Esophagus squamous epithelium (tissue), 4 donors: ENCODE results near the gene LILRB5.
"Not testable (repeated sequence)": the region's sequence is repeated elsewhere in the genome, so short reads cannot be mapped to it uniquely, and the experiment has no call there.

Experiments used
- POLR2A ChIP-seq, 4 donors: fragments of 450-650 bp; IDR thresholded peaks; one replicate each; pipeline ENCODE4 v1.6.1; 2017; ENCODE audit warnings: antibody characterized with exemption in 4 of 4, mild to moderate bottlenecking in 4 of 4, moderate library complexity in 3 of 4
- TF ChIP-seq, protein P1 (sequence below), 6 experiments: fragments of 450-650 bp in 4 of 6; fragments of 200-600 bp in 2 of 6; sonication (generic) in 2 of 6; IDR thresholded peaks; one replicate each; pipeline ENCODE4 v1.5.1; 2016 to 2019; ENCODE audit warnings: antibody characterized with exemption in 6 of 6, mild to moderate bottlenecking in 4 of 6, moderate library complexity in 4 of 6

DNA sequence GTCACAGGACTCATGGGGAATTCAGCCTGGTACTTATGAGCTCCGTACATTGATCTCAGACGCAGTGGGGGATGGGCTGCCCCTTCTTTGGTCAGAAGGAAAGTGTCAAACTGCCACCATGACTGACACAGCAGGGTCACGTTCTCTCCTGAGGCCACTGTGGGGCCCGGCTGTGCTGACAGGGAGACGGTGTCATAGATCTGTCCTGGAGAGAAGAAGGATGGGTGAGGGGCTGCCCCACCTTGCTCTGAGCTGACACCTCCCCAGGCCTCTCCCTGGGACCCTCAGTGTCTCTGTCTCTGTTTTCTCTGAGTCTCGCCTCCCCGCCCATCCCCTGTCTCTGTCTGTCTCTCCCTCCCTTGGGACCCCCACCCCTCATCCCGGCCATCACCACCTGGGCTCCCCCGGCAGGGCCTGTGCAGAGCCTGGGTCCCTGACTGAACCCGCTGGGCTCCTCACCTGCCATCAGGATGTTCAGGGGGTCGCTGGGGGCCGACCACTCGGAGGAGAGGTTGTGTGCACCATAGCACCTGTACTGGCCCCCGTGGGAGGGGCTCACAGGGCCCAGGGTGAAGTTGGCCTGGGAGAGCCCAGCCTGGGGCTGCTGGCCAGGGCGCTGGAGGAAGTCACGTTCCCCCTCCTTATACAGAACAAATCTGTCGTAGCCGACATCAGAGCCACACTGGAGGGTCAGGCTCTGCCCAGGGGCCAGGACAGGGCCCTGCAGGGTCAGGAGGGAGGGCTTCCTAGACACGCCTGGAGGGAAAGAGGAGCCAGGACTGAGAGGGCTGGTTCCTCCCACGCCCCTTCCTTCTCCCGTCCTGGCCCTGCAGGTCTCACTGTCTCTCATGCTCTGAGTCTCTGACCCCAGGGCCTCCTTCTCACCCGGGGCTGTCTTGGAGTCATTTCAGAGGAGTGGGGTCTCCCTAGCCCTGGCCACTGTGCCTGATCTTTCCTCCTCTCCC lies 16.4 kb downstream of the LILRB5 start:
- TF ChIP-seq, protein P1, sequence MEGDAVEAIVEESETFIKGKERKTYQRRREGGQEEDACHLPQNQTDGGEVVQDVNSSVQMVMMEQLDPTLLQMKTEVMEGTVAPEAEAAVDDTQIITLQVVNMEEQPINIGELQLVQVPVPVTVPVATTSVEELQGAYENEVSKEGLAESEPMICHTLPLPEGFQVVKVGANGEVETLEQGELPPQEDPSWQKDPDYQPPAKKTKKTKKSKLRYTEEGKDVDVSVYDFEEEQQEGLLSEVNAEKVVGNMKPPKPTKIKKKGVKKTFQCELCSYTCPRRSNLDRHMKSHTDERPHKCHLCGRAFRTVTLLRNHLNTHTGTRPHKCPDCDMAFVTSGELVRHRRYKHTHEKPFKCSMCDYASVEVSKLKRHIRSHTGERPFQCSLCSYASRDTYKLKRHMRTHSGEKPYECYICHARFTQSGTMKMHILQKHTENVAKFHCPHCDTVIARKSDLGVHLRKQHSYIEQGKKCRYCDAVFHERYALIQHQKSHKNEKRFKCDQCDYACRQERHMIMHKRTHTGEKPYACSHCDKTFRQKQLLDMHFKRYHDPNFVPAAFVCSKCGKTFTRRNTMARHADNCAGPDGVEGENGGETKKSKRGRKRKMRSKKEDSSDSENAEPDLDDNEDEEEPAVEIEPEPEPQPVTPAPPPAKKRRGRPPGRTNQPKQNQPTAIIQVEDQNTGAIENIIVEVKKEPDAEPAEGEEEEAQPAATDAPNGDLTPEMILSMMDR (IDR thresholded peaks at IDR 0.05) = not testable (repeated sequence)
- not testable (repeated sequence) for TF ChIP-seq POLR2A (IDR thresholded peaks at IDR 0.05)
